ENCODE results near the gene PI4KA. TPM values are rescaled to one million over a fixed set of nuclear protein-coding genes. Genes with fewer than 3 reads are reported as not detected.
"Not testable (repeated sequence)": the region's sequence is repeated elsewhere in the genome, so short reads cannot be mapped to it uniquely, and the experiment has no call there.

The PI4KA gene
- total and polyA plus RNA-seq, 3 experiments from 2014 or later: 64.9 to 65.8 (median 65.5) TPM

DNA sequence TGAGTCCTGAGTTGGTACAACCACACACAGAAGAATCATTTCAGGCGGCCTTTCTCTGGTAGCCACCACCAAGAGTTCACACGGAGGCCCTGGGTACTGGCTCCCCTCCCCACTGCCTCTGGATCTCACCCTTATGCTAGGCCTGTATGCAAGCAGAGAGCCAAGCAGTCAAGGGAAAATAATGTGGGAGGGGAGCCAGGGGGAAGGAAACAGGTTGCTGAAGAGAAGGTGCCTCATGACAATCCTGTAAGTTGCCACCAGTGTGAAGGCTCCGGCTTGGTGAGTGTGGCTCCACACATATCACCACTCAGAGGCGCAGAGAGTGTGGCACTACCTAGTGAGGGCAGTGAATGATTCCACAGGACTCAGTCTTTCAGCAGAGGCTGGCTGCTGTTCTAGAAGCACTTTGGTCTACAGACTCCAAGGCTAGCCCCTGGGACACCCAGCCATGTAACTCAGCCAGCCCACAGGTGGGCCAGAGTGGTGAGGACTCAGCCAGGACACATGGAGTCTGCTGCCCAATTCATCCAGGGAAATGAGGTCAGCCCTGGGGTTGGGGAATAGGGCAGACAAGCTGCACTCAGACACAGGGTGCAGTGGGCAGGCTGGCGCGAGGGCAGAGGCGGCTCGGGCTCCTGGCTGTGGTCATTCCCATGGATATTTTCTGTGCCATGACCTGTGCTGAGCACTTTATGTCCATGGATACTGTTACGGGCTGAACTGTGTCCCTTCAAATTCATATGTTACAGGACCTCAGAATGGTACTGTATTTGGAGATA is 133.7 kb downstream of the PI4KA start:
- H3K4me3 Mint-ChIP-seq: no peak overlapping the region
- POLR2A ChIA-PET: no interaction called here
- no peaks in the 10 kb centered on the region for H3K4me1 Mint-ChIP-seq
- Histone ChIP-seq H3K36me3 (ENCODE audit: insufficient read depth, low read length) (peaks cover 16% of the 10 kb centered on the region), H3K4me1 (ENCODE audit: insufficient read depth, low read length) (no peaks in the 10 kb centered on the region), H3K9me3 (ENCODE audit: low read length) (no peaks in the 10 kb centered on the region), H3K27ac (ENCODE audit: low read depth, low read length) (no peak overlapping the region), H3K27me3 (ENCODE audit: insufficient read depth, low read length, poor library complexity, severe bottlenecking) (no peaks in the 10 kb centered on the region), H3K4me3 (ENCODE audit: low read length) (no peak overlapping the region)
- no peaks in the 10 kb centered on the region for H3K27me3 Mint-ChIP-seq
- CTCF ChIA-PET: no interaction called here
- peak in 1 of 5 donors; percentile 10 for DNase-seq
- peak overlapping the region in 1 of 8 donors; percentile 64 for H3K27ac Mint-ChIP-seq
- H3K9me3 Mint-ChIP-seq: peaks cover 0 to 2% (median 0%) of the 10 kb centered on the region in 5 donors
- H3K36me3 Mint-ChIP-seq: peaks cover 0 to 68% (median 13%) of the 10 kb centered on the region in 3 donors

DNA sequence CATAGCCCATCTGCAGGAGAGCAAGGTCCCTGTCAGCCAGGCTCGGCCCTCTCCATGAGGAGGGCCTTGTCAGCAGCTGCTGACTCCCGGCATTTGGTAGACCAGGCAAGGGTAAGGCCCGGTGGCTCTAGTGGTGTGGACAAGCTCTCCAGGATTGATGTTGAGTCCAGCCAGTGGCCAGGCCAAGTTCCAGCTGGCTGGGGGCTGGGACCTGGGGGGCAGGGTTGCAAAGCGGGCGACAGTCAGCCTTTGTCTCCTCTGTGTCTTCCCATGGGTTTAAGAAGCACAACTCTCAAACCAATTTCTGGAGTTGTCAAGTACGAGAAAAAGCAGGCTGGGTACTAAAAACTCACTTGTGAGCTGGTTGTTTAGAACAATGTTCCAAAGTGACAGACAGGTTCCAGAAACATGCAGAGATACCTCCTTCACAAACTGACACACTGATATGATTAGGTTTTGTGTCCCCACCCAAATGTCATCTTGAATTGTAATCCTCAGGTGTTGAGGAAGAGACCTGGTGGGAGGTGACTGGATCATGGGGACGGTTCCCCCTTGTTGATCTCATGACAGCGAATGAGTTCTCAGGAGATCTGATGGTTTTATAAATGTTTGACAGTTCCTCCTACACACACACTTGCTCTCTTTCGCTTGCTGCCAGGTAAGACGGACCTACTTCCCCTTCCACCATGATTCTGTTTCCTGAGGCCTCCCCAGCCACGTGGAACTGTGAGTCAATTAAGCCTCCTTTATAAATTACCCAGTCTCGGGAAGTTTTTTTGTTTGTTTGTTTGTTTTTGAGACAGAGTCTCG is 137.0 kb downstream of the PI4KA start:
- Histone ChIP-seq H3K4me1 (ENCODE audit: insufficient read depth, low read length) (no peaks in the 10 kb centered on the region), H3K4me3 (ENCODE audit: low read length) (no peak overlapping the region), H3K9me3 (ENCODE audit: low read length) (no peaks in the 10 kb centered on the region), H3K27ac (ENCODE audit: low read depth, low read length) (no peak overlapping the region), H3K27me3 (ENCODE audit: insufficient read depth, low read length, poor library complexity, severe bottlenecking) (no peaks in the 10 kb centered on the region), H3K36me3 (ENCODE audit: insufficient read depth, low read length) (no peaks in the 10 kb centered on the region)
- DNase-seq: no peak
- H3K4me1 Mint-ChIP-seq: no peaks in the 10 kb centered on the region
- H3K4me3 Mint-ChIP-seq: no peak overlapping the region
- no peaks in the 10 kb centered on the region for H3K9me3 Mint-ChIP-seq
- H3K27ac Mint-ChIP-seq: peak overlapping the region in 2 of 8 donors; percentile 26 to 64
- ChIA-PET CTCF (no interaction called here), POLR2A (interaction anchor here (0.6 kb wide), 1 partner anchor 264 kb away, joined by 4 read pairs; no protein-coding TSS in a partner anchor)
- peaks cover 0 to 52% (median 4%) of the 10 kb centered on the region in 3 donors for H3K36me3 Mint-ChIP-seq
- H3K27me3 Mint-ChIP-seq: no peaks in the 10 kb centered on the region

DNA sequence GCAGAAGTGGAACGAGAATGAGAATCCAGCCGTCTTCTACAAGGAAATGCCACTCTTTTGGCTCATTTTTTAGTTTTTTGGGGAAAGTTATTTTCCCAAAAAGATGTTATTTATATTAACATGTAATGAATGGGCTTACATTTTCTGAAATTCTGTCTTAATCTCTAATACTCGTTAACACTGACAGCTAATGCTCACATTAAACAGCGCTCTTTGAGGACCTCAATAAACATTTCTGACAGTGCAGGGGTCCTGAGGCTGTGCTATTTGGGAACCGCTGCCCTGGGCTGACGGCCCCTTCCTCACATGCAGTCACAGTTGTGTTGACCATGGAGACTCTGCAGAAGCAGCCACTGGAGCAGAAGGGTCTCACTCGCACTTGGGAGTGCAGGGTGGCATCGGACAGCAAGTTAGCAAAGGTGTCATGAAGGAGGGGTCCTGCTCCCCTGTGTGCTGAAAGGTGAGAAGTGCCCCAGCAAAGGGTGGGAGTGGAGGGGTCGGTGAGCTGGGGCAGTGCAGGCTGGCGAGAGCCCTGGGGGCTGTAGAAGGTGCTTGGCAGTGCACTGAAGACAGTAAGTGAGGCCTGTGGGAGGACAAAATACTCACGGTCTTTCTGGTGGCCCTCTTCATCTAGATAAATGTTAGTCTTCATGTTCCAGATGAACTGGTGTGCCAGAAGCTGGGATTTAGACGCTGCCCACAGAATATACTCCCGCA is 137.8 kb downstream of the PI4KA start:
- H3K27me3 Mint-ChIP-seq: no peaks in the 10 kb centered on the region

DNA sequence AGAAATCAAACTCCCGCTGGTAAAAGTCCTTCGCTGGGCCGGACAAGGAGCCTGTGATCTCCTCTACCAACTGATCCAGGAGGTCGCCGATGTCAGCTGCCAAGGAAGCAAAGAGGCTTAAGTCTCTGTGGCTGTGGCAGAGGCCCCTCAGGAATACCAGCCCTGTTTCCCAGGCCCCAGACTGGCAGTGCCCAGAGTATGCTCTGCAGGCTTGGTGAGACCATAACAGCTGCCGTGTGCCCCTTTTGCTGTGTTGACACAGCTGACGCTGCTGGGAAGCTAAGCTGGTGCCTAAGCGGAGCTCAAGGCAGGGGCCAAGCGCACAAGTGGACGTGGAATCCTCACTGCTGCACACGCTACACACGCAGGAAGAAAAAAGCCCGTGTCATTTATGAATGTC is 139.9 kb downstream of the PI4KA start:
- H3K4me1 Mint-ChIP-seq; H3K9me3 Mint-ChIP-seq; H3K4me1 ChIP-seq (ENCODE audit: insufficient read depth, low read length); H3K9me3 ChIP-seq (ENCODE audit: low read length); H3K27ac Mint-ChIP-seq; CTCF ChIA-PET; H3K27ac ChIP-seq (ENCODE audit: low read depth, low read length); POLR2A ChIA-PET; H3K27me3 ChIP-seq (ENCODE audit: insufficient read depth, low read length, poor library complexity, severe bottlenecking); H3K36me3 ChIP-seq (ENCODE audit: insufficient read depth, low read length); H3K4me3 Mint-ChIP-seq; H3K4me3 ChIP-seq (ENCODE audit: low read length); DNase-seq; H3K27me3 Mint-ChIP-seq: not testable (repeated sequence)
- peaks cover 0 to 46% (median 0%) of the 10 kb centered on the region in 3 donors for H3K36me3 Mint-ChIP-seq

More for the DNA sequence above, 137.8 kb downstream of the PI4KA start:
- Histone ChIP-seq H3K4me1 (ENCODE audit: insufficient read depth, low read length) (no peaks in the 10 kb centered on the region), H3K36me3 (ENCODE audit: insufficient read depth, low read length) (no peaks in the 10 kb centered on the region), H3K27me3 (ENCODE audit: insufficient read depth, low read length, poor library complexity, severe bottlenecking) (no peaks in the 10 kb centered on the region), H3K27ac (ENCODE audit: low read depth, low read length) (no peak overlapping the region), H3K9me3 (ENCODE audit: low read length) (no peaks in the 10 kb centered on the region), H3K4me3 (ENCODE audit: low read length) (no peak overlapping the region)
- H3K4me3 Mint-ChIP-seq: no peak overlapping the region
- peaks cover 0 to 46% (median 4%) of the 10 kb centered on the region in 3 donors for H3K36me3 Mint-ChIP-seq
- ChIA-PET CTCF (no interaction called here), POLR2A (interaction anchor here (0.6 kb wide), 1 partner anchor 263 kb away, joined by 4 read pairs; no protein-coding TSS in a partner anchor)
- peak overlapping the region in 1 of 8 donors; percentile 47 for H3K27ac Mint-ChIP-seq
- no peak for DNase-seq
- H3K9me3 Mint-ChIP-seq: no peaks in the 10 kb centered on the region
- H3K4me1 Mint-ChIP-seq: no peaks in the 10 kb centered on the region

DNA sequence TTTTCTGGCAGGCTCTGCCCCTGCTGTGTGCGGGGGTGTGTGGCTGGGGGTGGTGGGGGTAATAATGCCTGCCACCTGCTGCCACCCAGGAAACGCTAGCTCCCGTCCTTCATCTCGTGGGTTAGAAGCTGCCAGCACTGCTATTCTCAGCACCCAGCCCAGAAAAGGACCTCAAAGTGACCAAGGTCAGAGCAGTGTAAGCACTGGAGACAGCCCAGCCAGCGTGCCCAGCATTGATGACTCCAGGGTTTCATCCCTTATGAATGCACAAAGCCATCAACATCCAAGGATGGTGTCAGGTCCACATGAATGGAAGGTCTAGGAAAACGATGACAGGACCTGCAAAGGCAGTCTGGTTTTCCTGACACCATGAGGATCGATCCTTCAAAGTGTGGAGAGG is 140.6 kb downstream of the PI4KA start:
- H3K4me1 Mint-ChIP-seq; CTCF ChIA-PET; H3K36me3 ChIP-seq (ENCODE audit: insufficient read depth, low read length); H3K4me3 Mint-ChIP-seq; H3K27me3 ChIP-seq (ENCODE audit: insufficient read depth, low read length, poor library complexity, severe bottlenecking); H3K4me1 ChIP-seq (ENCODE audit: insufficient read depth, low read length); H3K27ac Mint-ChIP-seq; H3K9me3 ChIP-seq (ENCODE audit: low read length); H3K4me3 ChIP-seq (ENCODE audit: low read length); H3K9me3 Mint-ChIP-seq; DNase-seq; H3K27me3 Mint-ChIP-seq; POLR2A ChIA-PET; H3K27ac ChIP-seq (ENCODE audit: low read depth, low read length): not testable (repeated sequence)
- peaks cover 0 to 50% (median 0%) of the 10 kb centered on the region in 3 donors for H3K36me3 Mint-ChIP-seq

DNA sequence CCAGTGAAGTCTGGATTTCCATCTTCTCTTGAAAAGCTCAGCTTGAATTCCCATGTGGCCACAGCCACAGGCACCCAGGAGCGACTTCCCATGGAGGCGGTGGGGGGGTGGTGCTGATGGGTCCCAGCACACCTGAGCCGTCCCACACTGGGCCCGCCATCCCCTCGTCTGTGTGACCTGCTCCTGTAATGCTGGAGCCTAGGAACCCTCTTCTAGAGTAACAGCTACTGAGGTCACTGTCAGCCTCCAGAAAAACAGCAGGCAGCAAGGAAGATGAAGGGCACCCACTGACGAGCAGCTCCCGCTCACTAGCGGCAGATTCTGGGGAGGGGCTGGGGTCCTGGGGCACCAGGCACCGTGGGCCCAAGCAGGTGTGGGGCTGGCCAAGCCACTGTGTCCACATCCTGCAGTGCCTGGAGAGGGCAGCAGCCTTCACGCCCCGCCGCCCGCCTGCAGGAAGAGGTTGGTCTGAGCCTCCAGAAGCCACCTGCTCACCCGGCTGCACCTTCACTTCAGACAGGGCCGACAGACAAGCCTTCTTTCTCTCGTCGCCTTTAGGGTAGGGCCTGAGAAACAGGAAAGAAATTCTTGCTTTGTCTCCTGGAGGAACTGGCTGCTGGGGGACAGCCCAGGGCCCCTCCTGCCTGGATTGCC is 141.3 kb downstream of the PI4KA start:
- H3K36me3 ChIP-seq (ENCODE audit: insufficient read depth, low read length); H3K27me3 Mint-ChIP-seq; POLR2A ChIA-PET; H3K4me3 ChIP-seq (ENCODE audit: low read length); H3K27me3 ChIP-seq (ENCODE audit: insufficient read depth, low read length, poor library complexity, severe bottlenecking); H3K27ac ChIP-seq (ENCODE audit: low read depth, low read length); CTCF ChIA-PET; H3K9me3 Mint-ChIP-seq; H3K9me3 ChIP-seq (ENCODE audit: low read length); H3K27ac Mint-ChIP-seq; H3K4me1 ChIP-seq (ENCODE audit: insufficient read depth, low read length); H3K4me1 Mint-ChIP-seq; H3K4me3 Mint-ChIP-seq: not testable (repeated sequence)
- peak in 1 of 5 donors; percentile 31 for DNase-seq
- peaks cover 0 to 50% (median 0%) of the 10 kb centered on the region in 3 donors for H3K36me3 Mint-ChIP-seq

DNA sequence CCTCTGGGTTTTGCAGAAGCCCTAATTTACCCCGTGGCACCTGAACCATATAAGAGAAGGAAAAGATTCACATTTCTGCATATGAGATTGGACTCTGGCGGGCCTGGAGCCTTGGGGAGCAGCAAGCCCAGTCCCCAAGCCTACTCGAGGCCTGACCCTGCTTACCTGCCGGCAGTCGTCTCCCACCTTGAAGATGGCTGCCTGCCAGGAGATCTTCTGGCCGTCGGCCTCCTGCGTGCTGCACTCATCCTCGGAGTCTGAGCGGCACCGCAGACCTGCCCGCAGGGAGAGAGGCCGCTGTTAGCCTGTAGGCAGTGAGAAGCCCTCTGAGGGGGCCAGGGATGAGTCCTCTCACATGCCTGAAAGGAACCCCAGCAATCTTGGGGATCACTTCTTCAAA is 145.5 kb downstream of the PI4KA start:
- H3K4me1 ChIP-seq (ENCODE audit: insufficient read depth, low read length); H3K27me3 Mint-ChIP-seq; H3K4me3 ChIP-seq (ENCODE audit: low read length); CTCF ChIA-PET; POLR2A ChIA-PET; H3K4me3 Mint-ChIP-seq; H3K27ac ChIP-seq (ENCODE audit: low read depth, low read length); H3K27ac Mint-ChIP-seq; H3K4me1 Mint-ChIP-seq; H3K9me3 ChIP-seq (ENCODE audit: low read length); H3K36me3 ChIP-seq (ENCODE audit: insufficient read depth, low read length); H3K27me3 ChIP-seq (ENCODE audit: insufficient read depth, low read length, poor library complexity, severe bottlenecking); DNase-seq; H3K9me3 Mint-ChIP-seq: not testable (repeated sequence)
- H3K36me3 Mint-ChIP-seq: peaks cover 0 to 43% (median 0%) of the 10 kb centered on the region in 3 donors

Measured in CD8-positive, alpha-beta memory T cell (primary cell).